HFFc6 (cell line): ENCODE data around the gene RFWD3. TPM values are rescaled to one million over a fixed set of nuclear protein-coding genes. Genes with fewer than 3 reads are reported as not detected.

Experiments
- DNase-seq: peaks from one replicate; pipeline ENCODE4 v3.0.0-alpha.2; 2018
- H3K27ac Mint-ChIP-seq: 2 replicates; pipeline ENCODE4 v1.8.0; 2020; ENCODE audit warnings: mild to moderate bottlenecking, mixed read lengths
- H3K27me3 Mint-ChIP-seq: 2 replicates; pipeline ENCODE4 v1.8.0; 2021; ENCODE audit warnings: mild to moderate bottlenecking, moderate library complexity, mixed read lengths; ENCODE audit not compliant: insufficient read depth
- H3K36me3 Mint-ChIP-seq: 2 replicates; pipeline ENCODE4 v1.8.0; 2021; ENCODE audit warnings: low read depth, mixed read lengths
- H3K4me1 Mint-ChIP-seq: 2 replicates; pipeline ENCODE4 v1.8.0; 2020; ENCODE audit warnings: low read depth, mixed read lengths
- H3K4me3 Mint-ChIP-seq: 2 replicates; pipeline ENCODE4 v1.8.0; 2020; ENCODE audit warnings: mild to moderate bottlenecking, moderate library complexity, mixed read lengths
- H3K9me3 Mint-ChIP-seq: 2 replicates; pipeline ENCODE4 v1.8.0; 2020; ENCODE audit warnings: mild to moderate bottlenecking, mixed read lengths
- CTCF ChIP-seq: fragments of 200-600 bp; sonication (generic); IDR thresholded peaks from 2 replicates; pipeline ENCODE4 v1.5.0; 2021; ENCODE audit warnings: antibody characterized with exemption, mild to moderate bottlenecking
- total RNA-seq, 6 experiments: library from RNA; stranded (reverse); fragmentation: NEBNext Ultra II Directional; extraction: Animal tissue kit (Norgen Biotek cat#: 25700); gene quantifications; 2 replicates in 1 of 6; 3 replicates in 5 of 6; pipeline ENCODE4 v1.2.3, GENCODE V29; 2021

Gene RFWD3
- total RNA-seq, 6 experiments from 2014 or later, result 27.2 to 44.4 (median 42.9) TPM

GRCh38 chr16:74573622-74574021 lies 93.1 kb downstream of the RFWD3 start:
- H3K4me1 Mint-ChIP-seq, result peaks cover 29% of the 10 kb centered on the region
- no peak for TF ChIP-seq CTCF
- H3K27ac Mint-ChIP-seq, result no peak overlapping the region

More at GRCh38 chr16:74573622-74574021, 93.1 kb downstream of the RFWD3 start:
- H3K4me3 Mint-ChIP-seq, result no peak overlapping the region
- no peaks in the 10 kb centered on the region for H3K9me3 Mint-ChIP-seq
- H3K27me3 Mint-ChIP-seq, result no peaks in the 10 kb centered on the region
- no peaks in the 10 kb centered on the region for H3K36me3 Mint-ChIP-seq
- no peak for DNase-seq

Other genes with a start within 250 kb of the RFWD3 start
- gene CLEC18B, start 245.4 kb downstream of the RFWD3 start, total RNA-seq, result under 1 TPM in 2 of 6 experiments, not detected in 4; 0.14 to 0.32 TPM
- gene GLG1, start 59.8 kb downstream of the RFWD3 start, total RNA-seq, result 100 to 1,000 TPM; 149 to 167 (median 161) TPM
- gene MLKL, start 34.0 kb upstream of the RFWD3 start, total RNA-seq, result 10 to 100 TPM; 10.2 to 14.8 (median 11.4) TPM
- gene FA2H, start 107.9 kb upstream of the RFWD3 start, total RNA-seq, result not detected